HG03196 (cell line): ENCODE results near the gene BAHCC1.

ENCODE experiments used
- ATAC-seq: cut with Tn5 transposase; IDR thresholded peaks from one replicate; pipeline ENCODE4 v1.9.1; 2021; ENCODE audit not compliant: unreplicated experiment

BAHCC1 gene

DNA sequence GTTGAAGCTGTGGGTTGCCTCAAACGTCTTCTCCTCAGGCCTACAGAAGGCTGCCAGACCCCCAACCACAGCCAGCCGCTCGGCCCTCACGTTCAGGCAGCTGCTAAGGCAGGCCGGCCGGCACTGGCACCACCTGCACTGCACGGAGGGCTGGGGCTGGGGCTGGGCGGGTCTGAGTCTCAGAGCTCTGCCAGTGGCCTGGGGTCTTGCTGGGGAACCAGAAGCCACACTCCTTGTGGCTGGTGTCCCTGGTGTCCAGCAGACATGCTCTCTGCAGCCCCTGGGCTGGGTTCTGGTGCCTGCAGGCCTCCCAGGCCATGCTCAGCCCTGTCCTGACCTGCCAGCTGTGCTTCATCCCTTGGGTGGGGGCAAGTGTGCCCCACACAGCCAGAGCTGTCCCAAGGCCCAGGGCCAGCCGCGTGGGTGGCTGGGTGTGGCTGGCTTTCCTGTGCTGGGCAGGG lies 42.0 kb downstream of the BAHCC1 start:
- no peak for ATAC-seq

DNA sequence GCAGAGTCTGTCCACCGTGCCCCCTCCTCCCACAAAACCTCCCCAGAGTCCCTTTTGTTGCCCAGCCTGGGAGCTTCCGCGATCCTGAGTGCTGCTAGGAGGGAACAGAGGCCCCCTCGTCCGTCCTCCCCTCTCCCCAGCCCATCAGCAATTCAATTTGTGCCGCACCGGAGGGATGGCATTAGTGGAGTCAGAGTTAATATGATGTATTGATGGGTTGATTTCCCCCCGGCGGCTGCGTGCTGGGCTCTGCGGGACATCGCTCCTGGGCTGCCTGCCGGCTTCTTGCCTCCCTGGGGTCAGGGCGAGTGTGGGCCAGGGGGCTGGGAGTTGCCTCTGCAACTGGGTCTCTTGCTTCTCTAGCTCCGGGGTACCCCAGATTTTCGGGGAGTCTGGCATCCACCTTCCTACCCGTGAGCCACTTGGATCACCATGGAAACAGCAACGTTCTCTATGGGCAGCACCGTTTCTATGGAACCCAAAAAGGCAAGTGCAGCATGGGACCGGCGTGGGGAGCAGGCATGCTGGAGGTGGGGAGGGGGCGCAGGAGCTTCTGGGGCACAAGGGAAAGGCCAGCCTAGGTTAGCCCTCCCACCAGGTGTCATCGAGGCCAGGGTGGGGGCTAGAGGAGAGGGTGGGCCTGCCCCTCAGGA lies 42.9 kb downstream of the BAHCC1 start:
- ATAC-seq, result no peak

DNA sequence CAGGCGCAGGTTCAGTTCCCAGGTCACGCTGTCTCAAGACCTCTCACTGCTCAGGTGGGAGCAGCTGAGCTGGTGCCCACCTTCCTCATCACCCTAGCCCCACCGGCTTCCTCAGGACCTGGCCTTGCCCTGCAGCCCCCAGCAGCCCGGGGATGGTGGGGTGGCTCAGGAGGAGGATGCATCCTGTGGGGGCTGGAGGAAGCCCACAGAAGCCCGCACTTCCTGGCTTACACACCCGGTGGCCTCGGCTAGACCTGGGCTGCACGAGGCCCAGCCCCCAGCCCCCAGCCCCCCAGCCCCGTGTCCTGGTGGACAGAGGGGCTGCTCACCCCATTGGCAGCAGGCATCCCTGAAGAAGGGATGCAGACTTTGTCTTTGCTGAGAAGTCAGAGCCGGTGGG lies 43.4 kb downstream of the BAHCC1 start:
- ATAC-seq, result no peak

DNA sequence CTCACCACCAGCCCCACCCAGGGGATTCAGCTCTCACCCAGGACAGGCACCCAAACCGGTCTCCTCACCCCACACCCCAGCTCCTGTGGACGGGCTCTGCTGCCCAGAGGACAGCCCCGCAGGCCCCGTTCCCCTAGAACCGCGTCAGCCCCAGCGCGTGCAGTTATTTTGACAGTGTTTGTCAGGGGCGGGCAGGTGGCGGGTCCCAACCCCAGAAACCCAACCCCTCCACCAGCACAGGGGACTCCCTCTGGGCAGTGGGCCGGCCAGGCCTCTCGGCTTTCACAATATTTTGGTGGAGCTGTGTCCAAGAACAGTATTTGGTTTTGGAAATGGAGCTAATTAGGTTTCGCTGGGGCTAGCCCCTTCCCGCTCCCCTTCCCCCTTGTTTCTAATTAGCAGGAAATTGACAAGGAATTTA lies 44.8 kb downstream of the BAHCC1 start:
- no peak for ATAC-seq

DNA sequence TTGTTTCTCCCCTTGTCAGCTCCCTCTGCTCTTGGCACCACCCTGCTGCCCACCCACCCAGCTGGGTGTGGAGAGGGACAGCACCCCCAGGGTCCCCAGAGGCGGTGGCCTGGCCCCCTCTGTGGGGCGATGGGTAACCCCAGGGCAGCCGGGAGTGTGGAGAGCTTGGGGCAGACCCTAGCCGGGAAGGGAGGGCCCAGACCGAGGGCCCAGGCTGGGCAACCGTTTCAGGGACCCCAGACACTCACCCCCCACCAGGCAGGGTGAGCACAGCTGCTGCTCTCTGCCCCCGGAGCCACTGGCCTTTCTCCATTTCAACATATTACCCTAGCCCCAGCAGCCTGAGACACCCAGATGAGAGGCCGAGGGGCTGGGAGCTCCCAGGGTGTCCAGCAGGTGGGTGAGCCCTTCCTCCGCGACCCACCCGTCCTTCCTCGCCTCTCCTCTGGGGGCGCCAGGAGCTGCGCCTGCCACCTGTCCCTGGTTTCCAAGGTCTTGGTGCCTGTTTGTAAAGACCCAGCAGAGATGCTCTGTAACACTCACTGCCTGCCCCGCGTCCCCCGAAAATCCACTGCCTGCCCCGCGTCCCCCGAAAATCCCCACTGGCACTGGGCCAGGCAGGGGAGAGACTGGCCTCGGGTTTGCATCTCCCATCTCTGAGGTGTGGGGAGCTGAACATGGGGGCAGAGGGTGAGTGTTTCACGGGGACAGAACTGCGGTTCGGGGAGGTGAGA lies 45.4 kb downstream of the BAHCC1 start:
- no peak for ATAC-seq

DNA sequence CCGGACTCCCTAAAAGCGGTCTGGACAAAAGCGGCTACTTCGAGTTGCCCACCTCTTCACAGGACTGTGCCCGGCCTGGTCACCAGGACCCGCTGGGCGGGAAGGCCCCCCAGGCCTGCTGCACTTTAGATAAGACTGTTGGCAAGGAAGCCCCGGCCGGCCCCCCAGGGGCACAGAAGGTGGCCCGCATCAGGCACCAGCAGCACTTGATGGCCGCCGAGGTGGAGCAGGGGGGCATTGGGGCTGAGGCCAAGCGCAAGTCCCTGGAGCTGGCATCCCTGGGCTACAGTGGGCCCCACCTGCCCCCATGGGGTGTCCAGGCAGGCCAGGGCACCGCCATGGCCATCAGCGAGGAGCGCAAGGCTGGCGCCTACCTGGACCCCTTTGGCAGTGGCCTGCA lies 47.5 kb downstream of the BAHCC1 start:
- no peak for ATAC-seq

DNA sequence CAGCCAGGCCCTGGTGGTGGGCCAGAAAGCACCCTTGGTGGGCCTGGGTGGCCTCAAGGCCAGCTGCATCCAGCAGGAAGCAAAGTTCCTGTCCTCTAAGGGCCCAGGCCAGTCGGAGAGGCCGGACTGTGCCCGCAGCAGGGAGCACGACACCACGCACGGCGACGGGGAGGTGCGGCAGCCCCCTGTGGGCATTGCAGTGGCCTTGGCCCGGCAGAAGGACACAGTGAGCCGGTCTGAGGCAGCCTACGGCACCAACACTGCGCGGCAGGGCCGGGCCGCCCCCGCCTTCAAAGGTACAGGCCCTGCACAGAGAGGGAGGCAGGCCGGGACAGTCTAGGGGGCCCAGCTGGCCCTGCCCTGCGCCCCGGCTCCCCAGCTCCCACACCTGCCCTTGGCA lies 48.0 kb downstream of the BAHCC1 start:
- ATAC-seq, result no peak

DNA sequence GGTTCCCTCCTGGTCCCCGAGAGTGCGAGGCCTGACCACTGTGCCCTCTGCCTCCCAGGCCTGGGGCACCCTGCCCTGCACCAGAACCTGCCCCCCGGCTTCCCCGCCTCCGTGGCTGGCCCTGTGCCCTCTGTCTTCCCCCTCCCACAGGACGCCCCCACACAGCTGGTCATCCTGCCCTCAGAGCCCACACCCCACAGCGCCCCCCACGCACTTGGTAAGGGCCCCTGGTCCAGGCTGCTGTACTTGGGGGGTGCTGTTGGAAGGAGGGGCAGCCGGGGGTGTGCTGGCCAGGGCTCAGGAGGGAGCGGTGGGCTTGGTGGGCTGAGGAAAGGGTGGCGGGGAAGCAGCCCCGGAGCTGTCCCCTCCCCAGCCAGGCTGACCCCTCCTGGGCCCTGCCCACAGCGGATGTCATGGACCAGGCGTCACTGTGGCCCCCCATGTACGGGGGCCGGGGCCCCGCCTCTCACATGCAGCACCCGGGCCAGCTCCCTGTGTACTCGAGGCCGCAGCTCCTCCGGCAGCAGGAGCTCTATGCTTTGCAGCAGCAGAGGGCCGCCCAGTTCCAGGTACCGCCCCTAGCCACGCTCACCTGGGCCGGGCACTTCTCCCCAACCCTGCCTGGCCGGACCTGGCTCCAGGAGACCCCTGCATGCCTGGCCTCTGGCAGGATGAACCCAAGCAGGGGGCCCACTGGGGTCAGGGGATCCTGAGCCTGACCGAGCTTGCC lies 49.5 kb downstream of the BAHCC1 start:
- ATAC-seq, result no peak

DNA sequence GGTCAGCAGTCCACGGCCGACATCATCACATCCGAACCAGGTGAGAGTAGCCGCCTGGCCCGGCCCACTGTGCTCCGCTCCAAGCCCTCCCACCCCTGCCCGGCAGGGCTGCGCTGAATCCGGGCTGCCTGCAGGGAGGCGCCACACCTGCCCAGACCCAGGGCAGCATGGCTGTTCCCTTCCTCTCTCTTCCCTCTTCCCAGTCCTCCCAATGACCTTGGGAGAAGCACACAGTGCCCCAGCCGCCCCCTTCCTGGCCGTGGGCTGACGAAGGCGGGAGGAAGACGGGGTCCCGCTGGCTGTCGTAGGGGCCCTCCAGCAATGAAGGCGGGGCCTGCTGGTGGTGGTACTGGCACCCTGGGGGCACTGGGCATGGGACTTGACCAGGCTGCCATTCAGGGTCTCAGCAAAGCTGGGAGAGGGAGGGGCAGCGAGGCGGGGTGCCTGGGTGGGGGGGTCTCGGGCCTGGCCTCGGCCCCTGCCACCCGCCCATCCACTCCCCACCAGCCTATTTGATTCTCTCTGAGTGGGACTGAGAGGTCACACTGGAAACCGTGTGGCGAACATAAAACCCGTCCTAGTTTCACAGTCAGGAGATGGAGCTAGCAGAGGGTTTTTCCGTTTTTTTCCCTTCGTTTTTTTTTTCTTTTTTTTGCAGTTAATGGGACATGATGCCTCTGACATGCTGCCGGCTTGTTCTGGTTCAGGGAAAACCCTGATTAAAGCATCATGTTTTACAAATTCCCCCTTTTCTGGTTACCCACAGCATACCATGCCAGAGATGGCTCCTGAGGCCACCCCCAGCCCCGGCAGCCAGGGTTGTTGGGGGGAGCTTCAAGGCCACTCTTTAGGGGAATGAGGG lies 50.6 kb downstream of the BAHCC1 start:
- ATAC-seq, result no peak

DNA sequence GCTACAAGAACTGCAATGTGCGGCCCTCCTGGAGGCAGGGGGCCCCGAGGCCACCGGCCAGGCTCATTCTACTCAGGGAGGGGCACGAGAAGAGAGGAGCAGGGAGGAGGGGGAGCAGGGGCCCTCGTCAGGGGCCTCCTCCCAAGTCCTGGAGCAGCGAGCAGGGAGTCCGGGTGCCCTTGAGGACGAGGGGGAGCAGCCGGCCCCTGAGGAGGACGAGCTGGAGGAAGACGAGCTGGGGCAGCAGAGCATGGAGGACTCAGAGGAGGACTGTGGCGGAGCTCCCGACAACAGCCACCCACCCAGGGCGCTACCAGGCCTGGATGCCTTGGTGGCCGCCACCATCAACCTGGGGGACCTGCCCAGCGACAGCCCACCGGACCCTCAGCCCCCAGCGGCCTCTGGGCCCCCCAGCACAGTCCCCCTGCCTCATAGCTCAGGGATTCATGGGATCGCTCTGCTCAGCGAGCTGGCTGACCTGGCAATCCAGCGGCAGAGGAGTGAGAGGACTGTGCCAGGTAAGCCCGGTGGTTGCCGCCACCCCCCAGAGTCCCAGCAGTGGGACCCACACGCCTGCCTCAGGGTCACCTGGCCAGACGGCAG lies 52.2 kb downstream of the BAHCC1 start:
- no peak for ATAC-seq

DNA sequence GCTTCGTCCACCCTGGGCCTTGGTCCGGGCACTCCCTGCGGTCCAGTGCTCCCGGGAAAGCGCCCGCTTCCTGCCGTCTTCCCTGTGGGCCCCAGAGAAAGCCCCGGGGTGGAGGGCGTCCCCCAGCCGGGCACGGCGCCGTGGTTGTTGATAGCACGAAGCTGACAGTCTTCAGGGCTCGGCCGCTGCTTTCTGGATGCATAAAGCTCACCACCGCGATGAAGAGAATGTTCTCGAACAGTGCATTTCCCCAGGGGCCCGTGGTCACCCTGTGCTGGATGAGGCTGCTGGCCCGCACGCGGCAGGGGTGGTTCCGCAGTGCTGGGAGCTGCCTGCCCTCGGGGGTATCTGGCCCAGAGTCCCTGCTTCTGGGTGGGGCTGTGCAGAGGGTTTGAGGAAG lies 53.2 kb downstream of the BAHCC1 start:
- ATAC-seq, result no peak

DNA sequence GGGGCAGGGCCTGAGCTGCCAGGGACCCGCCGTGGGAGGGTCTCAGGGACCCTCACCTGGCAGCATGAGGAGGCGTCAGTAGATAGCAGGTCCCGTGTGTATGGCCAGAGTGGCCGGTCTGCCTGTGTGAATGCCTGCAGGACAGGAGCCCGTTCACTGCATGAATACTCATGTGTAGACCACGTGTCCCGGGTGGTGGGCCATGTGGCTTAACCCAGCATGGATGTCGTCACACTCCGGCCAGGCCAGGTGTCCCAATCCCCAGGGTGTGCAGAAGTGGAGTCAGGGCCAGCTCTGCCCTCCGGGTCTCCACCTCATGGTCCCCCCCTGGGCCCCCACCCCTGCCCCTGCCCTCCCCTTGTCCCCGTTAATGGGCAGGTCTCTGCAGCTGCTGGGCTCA lies 53.7 kb downstream of the BAHCC1 start:
- ATAC-seq, result no peak

DNA sequence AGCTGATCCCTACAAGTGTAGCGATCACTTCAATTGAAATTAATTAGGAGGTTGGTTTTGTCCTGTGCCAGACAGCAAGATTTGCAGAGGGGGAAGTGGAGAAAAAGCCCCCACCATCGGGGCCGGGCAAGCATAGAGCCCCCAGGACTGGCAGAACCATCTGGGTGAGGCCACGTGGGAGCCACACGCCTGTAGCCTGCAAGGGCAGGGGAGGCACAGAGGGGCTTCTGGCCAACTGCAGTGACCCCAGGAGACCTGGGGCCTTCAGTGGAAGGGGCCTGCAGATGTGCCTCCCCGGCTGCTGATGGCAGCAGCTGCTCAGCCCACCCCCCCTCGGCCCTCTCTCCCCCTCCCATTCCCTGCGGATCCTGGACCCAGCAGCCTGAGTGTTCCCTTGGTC lies 54.1 kb downstream of the BAHCC1 start:
- ATAC-seq, result no peak

DNA sequence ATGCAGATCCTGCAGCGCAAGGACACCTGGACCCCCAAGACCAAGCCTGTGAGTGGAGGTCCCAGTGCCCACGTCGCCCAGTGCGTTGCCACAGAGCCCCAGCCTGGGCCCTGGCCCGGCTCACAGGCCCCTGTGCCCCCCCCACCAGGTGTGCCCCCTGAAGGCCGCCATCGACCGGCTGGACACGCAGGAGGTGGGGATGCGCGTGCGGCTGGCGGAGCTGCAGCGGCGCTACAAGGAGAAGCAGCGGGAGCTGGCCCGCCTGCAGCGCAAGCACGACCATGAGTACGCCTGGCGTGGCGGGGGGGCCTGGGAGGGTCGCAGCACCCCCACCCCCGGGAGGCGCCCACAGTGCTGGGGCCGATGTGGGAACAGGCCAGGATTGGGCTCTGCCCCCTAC lies 56.6 kb downstream of the BAHCC1 start:
- ATAC-seq, result no peak

DNA sequence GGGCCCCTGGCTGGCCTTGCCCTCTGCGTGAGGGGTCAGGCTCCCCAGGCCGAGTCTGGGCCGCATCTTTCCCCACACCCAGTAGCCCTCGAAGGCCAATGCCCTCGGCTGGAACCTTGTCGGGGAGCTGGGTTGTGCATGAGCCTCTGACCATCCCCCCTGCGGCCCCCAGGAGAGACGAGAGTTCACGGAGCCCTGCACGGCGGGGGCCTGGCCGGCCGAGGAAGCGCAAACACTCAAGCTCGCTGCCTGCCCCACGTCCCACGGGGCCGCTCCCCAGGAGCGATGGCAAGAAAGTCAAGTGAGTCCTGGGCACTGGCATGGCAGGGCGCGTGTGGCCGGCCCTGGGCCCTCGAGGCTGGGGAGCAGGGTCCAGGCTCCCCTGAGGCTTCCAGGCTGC lies 57.3 kb downstream of the BAHCC1 start:
- ATAC-seq, result no peak

DNA sequence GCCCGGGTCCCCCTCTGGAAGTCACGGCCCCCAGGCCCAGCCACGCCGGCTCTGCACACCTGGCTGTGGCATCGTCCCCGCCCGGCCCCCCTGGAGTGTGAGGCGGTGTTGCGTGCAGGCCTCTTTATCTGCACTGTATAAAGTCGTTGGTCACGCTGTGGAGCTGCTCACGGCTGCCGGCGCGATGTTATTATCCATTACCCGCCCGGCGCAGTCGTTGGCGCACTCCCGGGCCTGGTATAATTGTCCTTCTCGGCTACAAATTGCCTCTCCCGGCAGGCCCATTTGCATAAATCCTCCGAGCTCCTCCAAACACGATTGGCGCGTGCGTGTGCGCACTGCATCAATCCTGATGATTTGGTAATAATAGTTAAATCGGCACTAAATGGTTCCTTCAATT lies 57.8 kb downstream of the BAHCC1 start:
- no peak for ATAC-seq

DNA sequence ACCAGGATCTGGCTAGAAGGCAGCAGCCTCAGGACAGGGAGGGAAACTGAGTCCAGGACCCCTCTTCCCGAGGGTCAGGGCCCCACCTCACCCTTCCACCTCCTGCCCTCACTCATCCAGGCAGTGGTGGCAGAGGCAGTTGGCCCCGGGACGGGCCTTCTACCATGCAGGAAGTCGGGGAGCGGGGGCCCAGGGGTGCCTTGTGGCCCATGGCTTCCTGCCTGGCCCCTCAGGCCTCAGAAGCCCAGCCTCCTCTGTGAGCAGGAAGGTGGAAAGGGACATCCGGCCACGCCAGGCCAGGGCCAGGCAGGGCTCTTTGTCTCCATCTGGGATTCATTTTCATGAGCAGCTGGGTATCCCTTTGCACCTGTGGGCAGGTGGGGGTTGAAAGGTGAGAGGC lies 58.5 kb downstream of the BAHCC1 start:
- no peak for ATAC-seq

DNA sequence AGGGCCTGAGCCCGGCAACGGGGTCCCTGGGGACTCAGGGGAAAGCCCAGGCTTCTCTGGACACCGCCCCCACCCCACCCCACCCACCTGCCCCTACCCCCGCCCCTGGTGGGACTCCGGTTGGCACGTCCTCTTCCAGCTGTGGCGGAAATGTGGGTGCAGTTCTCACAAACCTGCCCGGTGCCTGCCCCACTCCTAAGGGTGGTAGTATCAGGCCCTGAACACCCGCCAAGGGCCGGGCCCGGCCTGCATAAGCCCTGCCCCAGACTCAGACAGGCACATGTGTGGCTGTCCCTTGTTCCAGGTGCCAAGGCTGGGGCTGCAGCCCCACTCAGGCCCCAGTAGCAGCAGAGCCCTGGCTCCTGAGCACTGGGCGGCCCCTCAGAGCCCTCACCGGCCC lies 59.2 kb downstream of the BAHCC1 start:
- no peak for ATAC-seq

DNA sequence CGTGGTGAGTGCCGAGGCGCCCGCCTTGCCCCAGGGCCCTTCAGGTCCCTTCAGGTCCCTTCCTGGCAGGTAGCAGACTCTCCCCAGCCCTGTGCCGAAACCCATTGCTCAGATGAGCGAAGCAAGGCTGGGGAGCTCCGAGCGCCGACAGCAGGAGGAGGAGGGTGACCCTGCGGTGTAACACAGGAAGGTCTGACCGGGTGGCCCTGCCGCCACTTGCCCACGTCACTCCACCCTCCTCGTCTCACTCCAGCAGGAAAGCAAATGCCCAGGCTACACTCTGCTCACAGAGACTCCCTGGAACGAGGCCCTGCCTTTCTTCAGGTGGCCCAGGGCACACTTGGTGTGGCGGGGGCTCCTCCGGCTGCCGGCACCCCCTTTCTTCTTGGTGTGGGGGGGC lies 60.1 kb downstream of the BAHCC1 start:
- ATAC-seq, result no peak

DNA sequence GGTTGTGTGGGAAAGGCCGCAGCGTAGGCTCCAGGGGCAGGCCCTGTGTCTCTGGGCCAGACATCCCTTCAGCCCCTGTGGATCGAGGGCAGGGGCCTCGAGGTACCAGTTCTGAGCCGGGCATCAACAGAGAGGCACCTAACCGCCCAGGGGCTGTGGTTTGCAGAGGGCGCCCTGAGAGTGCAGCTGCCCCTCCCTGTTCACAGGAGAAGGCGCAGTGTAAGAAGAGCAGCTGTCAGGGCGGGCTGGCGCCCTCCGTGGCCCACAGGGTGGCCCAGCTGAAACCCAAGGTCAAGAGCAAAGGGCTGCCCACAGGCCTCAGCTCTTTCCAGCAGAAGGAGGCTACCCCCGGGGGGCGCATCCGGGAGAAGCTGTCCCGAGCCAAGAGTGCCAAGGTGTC lies 60.8 kb downstream of the BAHCC1 start:
- no peak for ATAC-seq

DNA sequence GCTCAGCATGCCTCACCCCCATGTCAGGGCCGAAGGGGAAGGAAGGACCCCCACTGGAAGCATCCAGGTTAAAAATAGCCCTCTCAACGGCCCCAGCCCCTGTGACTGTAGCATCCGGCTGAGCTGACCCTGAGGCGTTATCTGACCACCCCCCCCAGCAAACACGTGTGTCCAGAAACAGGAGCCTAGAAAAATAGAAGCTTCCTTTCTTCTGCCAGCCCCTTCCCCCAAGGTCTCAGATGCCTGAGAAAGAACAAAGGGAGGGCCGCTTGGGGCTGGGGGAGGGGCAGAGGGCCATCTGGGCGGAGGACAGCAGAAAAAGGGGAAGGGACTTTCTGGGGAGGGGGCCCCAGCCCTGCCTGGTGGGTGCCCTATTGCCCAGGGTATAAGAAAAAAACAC lies 61.5 kb downstream of the BAHCC1 start:
- no peak for ATAC-seq
